NCI-H1092 treated with DMSO at 0.1 percent for 48 hours (cell line): ENCODE results near the gene NDUFA5.
A peak's percentile ranks its signal among the peaks of the same experiment; 100 is the strongest.

Source experiments
- DNase-seq: peaks from one replicate; lab custom pipeline; 2025; lab: John Stamatoyannopoulos, UW

Gene NDUFA5

GRCh38 chr7:123557398-123558288, at the start of gene NDUFA5:
TSS of gene NDUFA5 (minus strand) at chr7:123557818. CDS start at chr7:123557795, 23 bp downstream.
- DNase-seq = peak; percentile 100

DNA sequence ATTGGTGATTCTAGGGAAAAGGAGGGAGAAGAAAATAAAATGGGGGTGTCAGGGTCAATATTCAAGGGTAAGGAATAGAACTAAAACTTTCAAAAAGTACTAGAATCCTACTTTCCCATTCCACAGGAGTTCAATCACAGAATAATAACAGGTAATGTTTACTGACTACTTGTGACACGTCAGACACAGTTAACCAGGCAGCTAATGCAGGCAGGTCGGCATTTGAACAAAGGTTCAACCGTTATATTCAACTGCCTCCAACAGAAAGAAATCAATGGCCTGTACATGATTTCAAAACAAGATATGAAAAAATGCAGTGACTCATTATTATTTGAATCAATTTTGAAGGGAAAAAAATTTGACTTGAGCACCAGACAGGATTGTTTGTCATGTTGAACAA, 47.1 kb upstream of the NDUFA5 start:
- no peak for DNase-seq

DNA sequence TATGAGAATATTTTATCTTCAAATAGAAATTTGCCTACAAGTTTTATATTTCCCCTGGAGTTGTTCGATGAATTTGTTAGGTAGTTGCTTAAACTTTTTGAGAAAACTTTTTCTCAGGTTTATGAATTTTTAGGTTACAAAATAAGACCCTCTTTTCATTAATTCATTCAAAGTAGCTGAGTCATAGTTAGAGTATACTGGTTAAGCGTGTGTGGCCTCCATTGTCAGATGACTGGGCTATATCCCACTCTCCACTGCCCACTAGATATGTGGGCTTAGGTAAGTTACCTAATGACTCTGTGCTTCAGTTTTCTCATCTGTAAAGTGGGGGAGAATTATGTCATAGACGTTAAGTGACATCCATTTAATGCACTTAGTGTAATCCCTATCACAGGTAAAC, 45.0 kb upstream of the NDUFA5 start:
- no peak for DNase-seq

GRCh38 chr7:123601530-123601929, 43.9 kb upstream of the NDUFA5 start, which contains the start of gene ASB15:
TSS of gene ASB15 (plus strand) at chr7:123601821. CDS start at chr7:123614503, 12,682 bp downstream.
- no peak for DNase-seq

DNA sequence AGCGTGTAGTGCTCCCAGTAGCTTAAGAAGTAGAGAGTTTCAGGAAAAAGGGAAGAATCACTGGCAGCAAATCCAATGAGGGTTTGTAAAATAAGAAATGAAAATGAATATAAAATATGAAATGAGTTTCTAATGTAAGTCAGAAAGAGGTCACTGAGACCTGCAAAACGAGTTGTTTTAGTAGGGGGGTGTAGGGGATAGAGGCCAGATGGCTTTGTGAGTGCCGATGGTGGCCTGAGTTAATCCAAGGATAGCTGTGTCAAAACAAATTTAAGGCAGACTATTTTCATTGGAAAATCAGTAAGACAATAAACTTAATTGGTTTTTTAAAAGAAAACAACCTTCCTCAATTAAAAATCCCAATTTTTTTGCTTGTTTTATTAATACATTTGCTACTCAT, 43.3 kb upstream of the NDUFA5 start:
- DNase-seq = no peak

GRCh38 chr7:123599766-123600165, 42.1 kb upstream of the NDUFA5 start:
- no peak for DNase-seq

DNA sequence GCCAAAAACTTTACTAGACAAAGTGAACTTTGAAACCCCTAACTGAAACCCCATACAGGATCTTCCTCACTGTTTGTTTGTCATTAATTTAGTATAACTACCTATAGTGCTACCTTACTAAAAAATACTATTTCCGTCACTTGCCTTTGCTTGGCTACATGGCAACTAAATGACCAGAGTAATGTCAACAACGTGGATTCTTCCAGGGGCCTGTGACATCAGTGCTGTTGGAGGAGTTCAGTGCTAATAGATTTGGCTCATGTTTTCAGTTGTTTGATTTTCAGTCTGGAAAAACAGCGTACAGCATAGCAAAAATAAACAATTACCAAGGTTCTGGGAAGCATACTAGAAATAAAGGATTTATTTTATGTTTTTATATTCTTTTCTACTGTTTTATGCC, 41.0 kb upstream of the NDUFA5 start:
- no peak for DNase-seq

- peak; percentile 21 for DNase-seq
These were observed 37.2 kb upstream of the NDUFA5 start for GRCh38 chr7:123594813-123595241.

GRCh38 chr7:123588376-123588775, 30.8 kb upstream of the NDUFA5 start:
- DNase-seq = no peak

- DNase-seq = no peak
These were observed 26.2 kb upstream of the NDUFA5 start for GRCh38 chr7:123583821-123584220.

DNA sequence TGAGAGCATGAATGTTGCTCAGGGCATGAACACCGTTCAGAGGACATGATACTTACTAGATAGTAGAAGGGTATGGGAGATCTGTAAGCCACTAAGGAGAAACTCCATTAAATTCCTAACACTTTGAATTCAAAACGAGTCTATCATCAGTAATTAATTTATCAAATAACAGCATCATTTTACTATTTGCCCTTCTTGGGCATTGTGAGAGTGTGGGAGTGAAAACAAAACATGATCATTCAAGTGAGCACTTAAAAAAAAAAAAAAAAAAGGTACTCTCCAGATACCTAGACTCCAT, 23.5 kb upstream of the NDUFA5 start:
- no peak for DNase-seq

GRCh38 chr7:123580406-123581161, 23.0 kb upstream of the NDUFA5 start:
- DNase-seq = peak; percentile 75

DNA sequence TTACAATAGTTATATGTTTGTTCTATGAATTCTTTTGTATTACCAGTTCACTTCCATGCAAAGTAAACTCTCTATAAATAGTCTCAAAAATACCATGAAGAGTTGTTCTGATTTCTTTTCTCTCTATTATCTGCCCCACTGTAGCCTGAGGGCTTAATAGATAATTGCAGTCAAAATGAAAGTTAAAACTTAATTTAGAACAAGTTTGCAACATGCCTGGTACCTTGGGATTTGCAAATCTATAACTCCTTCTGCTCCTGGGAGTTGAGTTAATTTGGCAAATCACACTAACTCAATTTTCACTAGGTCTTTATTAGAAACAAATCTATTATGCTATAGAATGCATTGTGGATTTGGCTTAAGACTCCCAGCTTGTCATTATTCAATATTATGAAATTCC, 21.8 kb upstream of the NDUFA5 start:
- no peak for DNase-seq

DNA sequence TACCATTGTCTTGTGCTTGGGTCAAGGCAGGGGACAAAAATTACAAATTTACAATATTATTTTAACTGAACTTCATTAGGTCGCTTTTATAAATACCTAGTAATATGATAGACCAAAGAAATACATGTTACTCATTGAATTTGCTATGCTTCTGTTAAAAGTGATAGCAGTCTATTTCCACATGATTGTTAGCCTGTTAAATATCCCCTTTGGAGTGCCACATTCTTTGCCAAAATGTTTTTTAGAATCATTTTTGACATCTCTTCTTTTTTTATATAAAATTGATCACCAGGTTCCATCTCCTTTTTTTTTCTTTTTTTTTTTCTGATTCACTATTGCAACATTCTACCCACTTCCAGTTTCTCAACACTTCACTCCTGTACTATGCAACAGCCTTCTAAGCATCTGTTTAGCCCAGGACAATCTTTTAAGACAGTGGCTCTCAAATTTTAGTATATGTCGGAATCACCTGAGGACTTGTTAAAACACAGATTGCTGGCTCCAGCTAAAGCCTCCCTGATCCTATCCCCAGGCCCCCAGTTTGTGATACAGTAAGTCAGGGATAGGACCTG, 16.4 kb upstream of the NDUFA5 start:
- DNase-seq = no peak

DNA sequence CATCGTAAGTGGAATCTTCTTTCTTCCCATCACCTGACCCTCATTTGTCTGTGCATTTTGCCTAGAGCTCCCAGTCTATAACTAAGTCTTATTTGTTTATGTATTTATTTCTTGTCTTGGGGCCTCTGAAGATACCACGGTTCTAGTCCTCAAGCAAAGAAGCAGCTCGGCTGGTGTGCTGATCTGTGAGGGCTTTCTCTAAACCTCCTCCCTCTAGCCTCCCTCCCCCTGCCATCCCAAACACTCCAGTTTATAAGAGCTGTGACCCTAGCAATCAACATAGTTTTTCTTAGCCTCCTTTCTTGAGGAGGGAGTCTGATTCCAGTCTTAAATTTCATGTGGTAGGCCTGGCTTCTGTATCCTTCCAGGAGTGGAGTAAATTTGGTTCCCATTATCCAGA, 15.7 kb upstream of the NDUFA5 start:
- DNase-seq = no peak

- DNase-seq = no peak
These were observed 14.1 kb upstream of the NDUFA5 start for GRCh38 chr7:123571684-123572083.

DNA sequence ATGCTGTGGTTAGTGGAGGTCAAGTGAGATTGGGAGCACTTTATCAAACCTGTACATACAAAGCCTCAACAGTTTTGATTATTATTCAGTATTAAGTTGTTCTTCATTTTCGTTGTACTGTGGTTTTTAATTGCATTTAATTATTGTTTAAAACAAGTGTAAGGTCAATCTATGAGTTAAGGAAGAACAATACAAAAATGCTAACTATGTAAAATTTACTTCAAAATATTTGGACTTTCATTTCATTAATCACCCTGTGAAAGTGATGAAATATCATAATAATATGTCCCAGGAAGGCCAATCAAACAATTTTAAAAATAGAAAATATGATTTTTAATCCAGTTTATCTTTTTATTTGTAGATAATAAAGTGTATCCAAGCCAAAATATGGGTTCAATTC, 13.6 kb upstream of the NDUFA5 start:
- no peak for DNase-seq

GRCh38 chr7:123570390-123571182, 13.0 kb upstream of the NDUFA5 start:
- DNase-seq = no peak

GRCh38 chr7:123569352-123570010, 11.9 kb upstream of the NDUFA5 start:
- DNase-seq = no peak

GRCh38 chr7:123562121-123562520, 4.5 kb upstream of the NDUFA5 start:
- no peak for DNase-seq

DNA sequence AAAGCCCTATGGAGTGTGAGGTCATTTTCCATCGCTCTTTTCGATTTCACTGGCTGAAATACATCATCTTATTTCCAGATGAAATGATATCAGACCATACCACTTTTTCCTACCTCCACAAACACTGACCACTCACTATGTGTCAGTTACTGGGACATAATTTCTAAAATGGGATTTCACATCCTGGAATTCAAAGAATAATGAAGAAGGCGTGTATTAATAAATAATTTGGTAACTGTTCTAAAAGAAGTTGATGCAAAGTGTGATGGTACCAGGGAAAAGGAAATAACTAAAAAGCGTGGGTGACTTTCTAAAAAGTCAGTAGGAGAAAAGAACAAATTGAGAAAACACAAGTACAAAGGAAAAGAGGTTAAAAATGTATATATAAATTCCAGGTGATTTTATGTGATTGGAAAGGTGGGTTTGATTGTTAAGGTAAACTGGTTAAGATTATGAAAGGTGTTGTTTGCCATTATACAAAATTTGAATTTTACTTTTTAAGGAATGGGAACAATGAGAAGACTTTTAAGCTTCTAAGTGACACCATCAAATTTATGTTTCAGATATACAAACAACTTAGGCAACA, 764 bp upstream of the NDUFA5 start:
- no peak for DNase-seq
